HFF-Myc (cell line): ENCODE data around the gene USP6NL.

Experiments
- DNase-seq: peaks from one replicate; pipeline ENCODE4 v3.0.0-alpha.2; 2011; ENCODE audit warnings: low read depth; ENCODE audit errors: extremely low read depth
- H3K4me3 ChIP-seq: replicated peaks from 2 replicates; pipeline ENCODE4 v1.5.1; 2011; ENCODE audit warnings: low read depth, mild to moderate bottlenecking, control low read depth, low read length
- TF ChIP-seq, protein P1 (sequence below): IDR thresholded peaks from 2 replicates; pipeline ENCODE4 v1.5.1; 2012; ENCODE audit warnings: mild to moderate bottlenecking, low read depth, low read length, control low read depth; ENCODE audit errors: missing control alignments

Gene USP6NL

DNA sequence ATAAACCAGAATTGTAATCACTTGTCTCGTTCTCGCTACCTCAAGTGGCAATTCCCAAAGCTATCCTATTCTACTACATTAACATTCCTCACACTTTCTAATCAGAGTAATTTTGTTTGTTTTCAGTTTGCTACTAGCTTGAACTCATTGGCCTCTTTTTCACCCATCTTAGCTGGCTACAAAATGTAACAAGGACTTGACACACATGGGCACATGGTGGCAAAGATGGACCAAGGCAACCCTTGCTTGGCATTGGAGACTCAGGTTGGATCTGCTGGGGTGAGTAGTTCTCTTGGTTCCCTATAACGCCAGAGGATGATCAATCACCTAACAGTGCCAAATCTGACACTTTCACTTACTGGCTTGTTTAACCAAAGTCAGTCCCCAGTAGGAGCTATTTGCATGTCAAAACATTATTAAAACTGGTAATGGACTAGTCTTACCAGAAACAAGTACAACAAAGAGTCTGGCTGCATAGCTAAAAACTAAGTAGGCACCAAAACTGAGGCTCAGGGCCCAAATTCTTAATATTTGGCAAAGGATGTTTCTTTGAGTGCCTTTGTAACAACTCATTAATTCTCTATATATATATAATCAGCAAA lies 1.9 kb downstream of the USP6NL start:
- DNase-seq = no peak
- peak overlapping the region; percentile 91; the same call in 1 of the 2 replicates for H3K4me3 ChIP-seq
- TF ChIP-seq, protein P1, sequence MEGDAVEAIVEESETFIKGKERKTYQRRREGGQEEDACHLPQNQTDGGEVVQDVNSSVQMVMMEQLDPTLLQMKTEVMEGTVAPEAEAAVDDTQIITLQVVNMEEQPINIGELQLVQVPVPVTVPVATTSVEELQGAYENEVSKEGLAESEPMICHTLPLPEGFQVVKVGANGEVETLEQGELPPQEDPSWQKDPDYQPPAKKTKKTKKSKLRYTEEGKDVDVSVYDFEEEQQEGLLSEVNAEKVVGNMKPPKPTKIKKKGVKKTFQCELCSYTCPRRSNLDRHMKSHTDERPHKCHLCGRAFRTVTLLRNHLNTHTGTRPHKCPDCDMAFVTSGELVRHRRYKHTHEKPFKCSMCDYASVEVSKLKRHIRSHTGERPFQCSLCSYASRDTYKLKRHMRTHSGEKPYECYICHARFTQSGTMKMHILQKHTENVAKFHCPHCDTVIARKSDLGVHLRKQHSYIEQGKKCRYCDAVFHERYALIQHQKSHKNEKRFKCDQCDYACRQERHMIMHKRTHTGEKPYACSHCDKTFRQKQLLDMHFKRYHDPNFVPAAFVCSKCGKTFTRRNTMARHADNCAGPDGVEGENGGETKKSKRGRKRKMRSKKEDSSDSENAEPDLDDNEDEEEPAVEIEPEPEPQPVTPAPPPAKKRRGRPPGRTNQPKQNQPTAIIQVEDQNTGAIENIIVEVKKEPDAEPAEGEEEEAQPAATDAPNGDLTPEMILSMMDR = no peak

DNA sequence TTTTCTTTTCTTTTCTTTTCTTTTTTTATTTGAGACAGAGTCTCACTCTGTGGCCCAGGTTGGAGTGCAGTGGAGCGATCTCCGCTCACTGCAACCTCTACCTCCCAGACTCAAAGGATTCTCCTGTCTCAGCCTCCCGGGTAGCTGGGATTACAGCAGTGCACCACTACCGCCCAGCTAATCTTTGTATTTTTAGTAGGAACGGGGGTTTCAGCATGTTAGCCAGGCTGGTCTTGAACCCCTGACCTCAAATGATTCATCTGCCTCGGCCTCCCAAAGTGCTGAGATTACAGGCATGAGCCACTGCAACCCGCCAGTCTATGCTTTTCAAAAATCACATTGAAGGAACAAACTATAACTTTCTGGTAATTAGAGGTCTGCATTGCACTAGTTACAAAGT lies 2.4 kb downstream of the USP6NL start:
- TF ChIP-seq, protein P1 = no peak
- H3K4me3 ChIP-seq = no peak overlapping the region
- no peak for DNase-seq

DNA sequence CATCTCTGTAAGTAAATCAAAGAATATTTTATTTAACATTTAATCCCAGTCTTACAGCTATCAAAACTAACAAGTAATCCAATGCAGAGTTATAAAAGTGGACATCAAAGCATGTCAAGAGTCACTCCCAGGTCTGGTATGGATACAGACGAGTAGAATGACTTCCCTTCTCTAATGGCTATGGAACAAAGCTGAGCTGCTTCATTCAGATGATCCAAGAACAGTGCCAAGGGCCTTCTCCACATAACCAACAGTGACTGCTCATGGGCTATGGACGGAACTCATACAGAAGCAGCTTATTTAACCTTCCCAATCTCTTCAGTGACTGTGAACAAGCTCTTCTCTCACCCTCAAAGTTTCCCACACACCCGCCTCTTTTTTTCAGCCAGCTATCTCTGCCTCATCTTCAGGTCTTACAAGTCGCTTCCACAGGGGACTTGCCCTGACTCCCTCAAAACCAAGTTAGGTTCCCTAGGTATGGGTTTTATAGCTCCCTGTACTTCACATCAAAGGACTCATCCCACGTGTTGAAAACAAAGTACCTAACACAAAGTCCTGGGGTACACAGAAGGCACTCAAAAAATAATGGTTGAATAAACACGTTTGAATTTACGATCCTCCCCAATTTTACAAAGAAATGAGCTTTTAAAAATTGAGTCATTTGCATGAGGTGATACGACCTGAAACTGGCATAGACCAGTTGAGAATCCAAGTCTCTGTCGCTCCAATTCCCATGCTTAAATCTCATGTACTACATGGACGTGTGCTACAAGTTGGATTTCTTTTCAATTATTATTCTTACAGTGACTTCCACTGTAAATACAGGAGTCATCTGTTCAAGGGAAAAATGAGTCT lies 3.1 kb downstream of the USP6NL start:
- DNase-seq = no peak
- H3K4me3 ChIP-seq = no peak overlapping the region
- TF ChIP-seq, protein P1 = no peak

DNA sequence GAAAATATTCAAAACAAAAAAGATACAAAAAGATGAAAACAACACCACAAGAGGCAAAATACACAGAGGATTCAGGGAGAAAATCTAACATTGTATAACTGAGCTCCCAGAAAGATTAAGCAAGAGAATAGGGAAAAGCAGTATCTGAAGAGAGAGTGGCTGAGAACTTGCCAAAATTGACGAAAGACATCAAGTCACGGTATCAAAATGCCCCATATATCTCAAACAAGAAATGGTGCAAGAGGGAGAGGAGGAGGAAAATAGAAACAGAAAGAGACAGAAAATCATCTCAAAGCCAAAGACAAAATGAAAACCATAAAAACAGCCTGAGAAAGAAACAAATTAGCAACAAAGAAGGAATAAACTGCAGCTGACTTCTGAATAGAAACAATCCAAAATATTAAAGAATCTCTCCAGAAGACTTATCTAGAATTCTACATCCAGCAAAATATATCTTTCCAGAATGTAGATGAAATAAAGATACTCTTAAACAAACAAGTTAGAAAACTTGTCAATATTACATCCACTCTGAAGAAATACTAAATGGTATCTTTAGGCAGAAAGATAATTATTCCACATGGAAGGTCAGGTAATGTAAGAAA lies 5.5 kb downstream of the USP6NL start:
- no peak overlapping the region for H3K4me3 ChIP-seq
- DNase-seq = no peak
- TF ChIP-seq, protein P1 = no peak

DNA sequence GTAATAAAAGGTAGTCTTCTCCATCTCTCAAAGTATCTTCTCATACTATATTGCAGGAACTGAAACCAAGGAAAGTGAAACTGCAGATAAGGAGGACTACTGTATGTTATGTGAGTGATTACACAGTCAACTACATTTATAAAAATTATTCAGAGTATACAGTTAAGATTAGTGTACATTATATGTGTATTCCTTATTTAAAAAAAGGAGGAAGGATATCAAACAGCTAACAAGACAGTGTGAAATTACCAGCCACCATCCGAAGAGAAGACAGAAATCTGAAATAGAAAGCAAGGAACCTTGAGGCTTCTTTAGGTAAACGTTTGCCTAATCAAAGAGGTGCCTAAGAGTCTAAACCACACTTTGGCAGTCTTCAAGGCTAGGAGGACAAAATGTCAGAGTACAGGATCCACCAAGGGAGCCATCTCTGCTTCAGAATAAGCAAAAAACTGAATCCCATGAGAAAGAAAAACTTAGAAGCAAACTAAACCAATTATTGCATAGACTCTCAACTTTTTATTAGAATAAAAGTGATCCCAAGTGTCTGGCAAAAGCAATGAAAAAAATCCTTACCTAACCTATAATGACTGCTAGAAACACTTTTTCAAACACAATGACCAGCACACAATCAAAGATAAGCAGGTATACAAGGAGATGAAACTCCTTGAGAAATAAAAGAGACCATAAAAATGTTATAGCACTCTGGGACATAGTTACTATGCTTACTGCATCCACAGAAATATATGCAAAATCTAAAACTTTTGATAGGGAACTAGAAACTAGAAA lies 6.4 kb downstream of the USP6NL start:
- TF ChIP-seq, protein P1 = no peak
- DNase-seq = no peak
- no peak overlapping the region for H3K4me3 ChIP-seq

DNA sequence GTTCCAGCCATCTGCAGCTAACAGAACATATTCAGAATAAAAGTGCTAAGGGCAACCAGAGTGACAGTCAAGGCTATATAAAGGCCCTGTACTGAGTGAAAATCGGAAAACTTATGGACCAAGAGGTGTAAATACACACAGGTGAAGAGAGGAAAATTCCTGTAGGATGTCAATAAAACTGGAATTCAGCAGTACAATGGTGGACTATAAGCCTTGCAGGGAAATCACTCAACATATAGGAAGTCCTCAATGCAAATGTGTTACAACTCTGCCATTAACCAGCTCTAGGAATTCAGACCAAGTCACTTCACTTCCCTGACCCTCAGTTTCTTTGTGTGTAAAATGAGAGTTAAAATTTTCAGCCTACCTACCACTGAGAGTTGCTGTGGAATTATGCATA lies 7.7 kb downstream of the USP6NL start:
- no peak for DNase-seq
- TF ChIP-seq, protein P1 = no peak
- no peak overlapping the region for H3K4me3 ChIP-seq
